Stimulated activated memory B cell treated with anti-CD40 and anti-IgM and Interleukin-4, amounts not matched to agents 10 μg/mL and 1 μg/mL and 100 μg/mL, for 72 hours (primary cell): ENCODE data around the gene ZNF219.
A peak's percentile ranks its signal among the peaks of the same experiment; 100 is the strongest.

Source experiments
- ATAC-seq: fragments of 150-1000 bp; cut with Tn5 transposase; 2 replicates; pipeline ENCODE4 v1.10.0; 2021
- H3K27ac Mint-ChIP-seq: one replicate; pipeline ENCODE4 v1.8.0; 2022; ENCODE audit warnings: mild to moderate bottlenecking, mixed read lengths
- H3K27me3 Mint-ChIP-seq: one replicate; pipeline ENCODE4 v1.8.0; 2022; ENCODE audit warnings: mixed read lengths
- H3K36me3 Mint-ChIP-seq: one replicate; pipeline ENCODE4 v1.8.0; 2022; ENCODE audit warnings: mixed read lengths
- H3K4me1 Mint-ChIP-seq: one replicate; pipeline ENCODE4 v1.8.0; 2022; ENCODE audit warnings: mixed read lengths
- H3K4me3 Mint-ChIP-seq: one replicate; pipeline ENCODE4 v1.8.0; 2022; ENCODE audit warnings: mild to moderate bottlenecking, moderate library complexity, mixed read lengths
- H3K9me3 Mint-ChIP-seq: one replicate; pipeline ENCODE4 v1.8.0; 2022; ENCODE audit warnings: mixed read lengths

The ZNF219 gene

DNA sequence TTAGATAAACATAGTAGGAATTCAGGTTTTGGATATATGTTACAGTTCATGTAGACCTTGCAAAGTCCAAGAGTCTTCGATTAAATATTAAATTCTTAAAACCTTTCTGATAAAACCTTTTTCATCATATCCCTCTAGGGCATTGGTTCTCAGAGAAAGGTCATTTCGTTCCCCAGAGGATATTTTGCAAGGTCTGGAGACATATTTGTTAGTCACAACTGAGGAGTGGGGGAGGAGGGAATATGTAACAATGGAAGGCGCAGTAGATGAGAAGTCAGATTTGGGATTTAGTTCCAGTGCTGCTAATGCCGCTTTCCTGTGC lies 7.7 kb upstream of the ZNF219 start:
- Mint-ChIP-seq H3K27ac (peak overlapping the region; percentile 61), H3K27me3 (peaks cover 9% of the 10 kb centered on the region), H3K4me1 (peaks cover 35% of the 10 kb centered on the region), H3K4me3 (no peak overlapping the region), H3K9me3 (no peaks in the 10 kb centered on the region), H3K36me3 (no peaks in the 10 kb centered on the region)
- ATAC-seq, result no peak

DNA sequence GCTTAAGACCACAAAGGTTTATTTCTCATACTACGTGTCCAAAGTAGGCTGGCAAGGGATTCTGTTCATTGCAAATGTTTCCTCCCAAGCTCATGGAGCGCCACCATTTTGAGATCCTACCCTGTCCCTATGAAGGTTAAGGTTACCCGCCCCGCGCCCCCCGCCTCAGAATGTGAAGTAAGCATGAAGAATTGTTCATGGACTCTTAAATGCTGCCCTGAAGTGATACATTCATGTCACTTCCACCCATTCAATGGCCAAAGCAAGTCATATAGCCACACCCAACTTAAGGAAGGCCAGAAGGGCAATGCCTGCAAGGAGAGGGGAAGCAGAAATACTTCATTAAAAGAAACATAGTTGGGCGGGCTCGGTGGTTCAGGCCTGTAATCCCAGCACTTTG lies 6.6 kb upstream of the ZNF219 start:
- Mint-ChIP-seq H3K4me3 (no peak overlapping the region), H3K4me1 (peaks cover 34% of the 10 kb centered on the region), H3K27ac (peak overlapping the region; percentile 76), H3K9me3 (no peaks in the 10 kb centered on the region), H3K27me3 (peaks cover 19% of the 10 kb centered on the region), H3K36me3 (no peaks in the 10 kb centered on the region)
- no peak for ATAC-seq

DNA sequence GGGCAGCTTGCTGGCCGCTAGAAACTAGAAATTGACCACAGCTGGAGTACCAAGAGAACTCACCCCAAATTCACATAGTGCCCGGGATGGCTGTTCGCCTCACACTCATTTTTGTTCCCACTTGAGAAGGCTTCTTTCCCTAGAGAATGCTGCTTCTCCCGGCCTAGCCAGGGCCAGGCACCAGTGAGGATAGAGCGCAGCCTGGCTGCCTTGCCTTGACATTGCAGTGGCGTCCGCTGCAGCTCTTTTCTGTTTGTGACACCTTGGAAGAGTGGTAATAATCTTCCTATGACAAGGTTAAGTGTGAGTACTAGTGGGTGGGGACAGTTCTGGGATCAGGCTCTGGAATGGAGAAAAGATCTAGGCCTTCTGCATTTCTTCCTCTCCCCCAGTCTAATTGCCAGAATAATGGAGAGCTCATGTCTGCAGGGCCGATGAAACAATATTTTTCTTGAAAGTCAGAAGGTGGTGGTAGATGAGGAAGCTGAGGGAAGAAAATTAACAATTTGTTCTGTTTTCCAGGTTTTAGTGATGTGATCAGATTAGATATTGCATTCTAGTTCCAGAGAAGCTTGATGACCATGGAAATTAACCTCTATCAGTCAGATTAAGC lies 6.1 kb upstream of the ZNF219 start:
- Mint-ChIP-seq H3K27me3 (peaks cover 19% of the 10 kb centered on the region), H3K27ac (peak overlapping the region; percentile 76), H3K9me3 (no peaks in the 10 kb centered on the region), H3K4me3 (peak overlapping the region; percentile 74), H3K36me3 (no peaks in the 10 kb centered on the region), H3K4me1 (peaks cover 30% of the 10 kb centered on the region)
- ATAC-seq, result peak; percentile 74

DNA sequence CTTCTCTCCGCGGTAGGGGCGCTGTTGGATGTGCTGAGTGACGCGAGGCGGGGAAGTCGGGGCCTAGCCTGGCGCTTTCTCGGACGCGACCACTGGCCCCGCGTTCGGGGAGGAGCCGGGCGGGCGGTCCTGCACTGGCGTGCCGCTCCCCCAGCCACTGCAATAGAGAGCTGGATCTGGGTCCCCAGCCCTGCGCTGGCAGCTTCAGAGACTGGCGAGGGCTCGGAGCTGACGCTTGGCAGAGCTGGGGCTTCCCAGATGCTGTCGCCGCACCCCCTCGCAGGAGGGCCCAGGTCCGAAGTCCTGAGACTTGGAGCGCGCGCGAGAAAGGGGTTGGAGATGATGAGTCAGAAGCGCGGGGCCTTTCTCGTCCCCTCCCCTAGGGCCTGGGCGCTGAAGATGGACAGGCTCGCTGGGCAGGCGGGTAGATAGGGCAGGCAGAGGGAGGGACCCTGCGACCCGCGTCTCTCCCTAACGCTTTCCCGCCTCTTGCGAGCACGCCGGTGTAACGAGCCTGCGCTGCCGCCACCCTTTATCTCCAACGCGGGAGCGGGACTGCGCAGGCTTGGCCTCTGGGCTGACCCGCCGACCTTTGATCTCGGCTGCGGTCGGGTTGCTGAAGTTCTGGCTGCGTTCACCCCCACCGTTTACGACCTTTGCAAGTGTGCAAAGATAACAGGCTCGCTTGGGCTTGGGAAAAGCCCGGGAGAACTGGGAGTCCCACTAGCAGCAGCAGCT lies 5.4 kb upstream of the ZNF219 start:
- ATAC-seq, result peak; percentile 96
- H3K27ac Mint-ChIP-seq, result peak overlapping the region; percentile 76
- no peaks in the 10 kb centered on the region for H3K9me3 Mint-ChIP-seq
- H3K4me3 Mint-ChIP-seq, result peak overlapping the region; percentile 74
- peaks cover 35% of the 10 kb centered on the region for H3K4me1 Mint-ChIP-seq
- H3K36me3 Mint-ChIP-seq, result no peaks in the 10 kb centered on the region
- H3K27me3 Mint-ChIP-seq, result peaks cover 19% of the 10 kb centered on the region

DNA sequence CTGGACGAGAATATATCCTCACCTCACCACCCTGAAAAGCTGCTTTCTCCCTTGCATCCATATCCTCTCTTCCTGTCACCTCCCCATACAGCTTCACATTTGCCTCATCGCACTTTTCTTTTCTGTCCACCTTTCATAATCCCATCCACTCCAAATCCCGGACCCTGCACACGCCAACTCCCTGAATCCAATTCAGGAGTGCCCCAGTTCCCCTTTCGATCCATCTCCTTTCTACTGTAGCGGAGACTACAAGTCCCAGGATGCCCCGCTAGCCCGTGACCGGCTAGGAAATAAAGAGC lies 4.9 kb upstream of the ZNF219 start:
- H3K4me3 Mint-ChIP-seq, result peak overlapping the region; percentile 74
- peaks cover 19% of the 10 kb centered on the region for H3K27me3 Mint-ChIP-seq
- H3K27ac Mint-ChIP-seq, result peak overlapping the region; percentile 76
- no peaks in the 10 kb centered on the region for H3K9me3 Mint-ChIP-seq
- no peaks in the 10 kb centered on the region for H3K36me3 Mint-ChIP-seq
- peaks cover 37% of the 10 kb centered on the region for H3K4me1 Mint-ChIP-seq
- ATAC-seq, result no peak

DNA sequence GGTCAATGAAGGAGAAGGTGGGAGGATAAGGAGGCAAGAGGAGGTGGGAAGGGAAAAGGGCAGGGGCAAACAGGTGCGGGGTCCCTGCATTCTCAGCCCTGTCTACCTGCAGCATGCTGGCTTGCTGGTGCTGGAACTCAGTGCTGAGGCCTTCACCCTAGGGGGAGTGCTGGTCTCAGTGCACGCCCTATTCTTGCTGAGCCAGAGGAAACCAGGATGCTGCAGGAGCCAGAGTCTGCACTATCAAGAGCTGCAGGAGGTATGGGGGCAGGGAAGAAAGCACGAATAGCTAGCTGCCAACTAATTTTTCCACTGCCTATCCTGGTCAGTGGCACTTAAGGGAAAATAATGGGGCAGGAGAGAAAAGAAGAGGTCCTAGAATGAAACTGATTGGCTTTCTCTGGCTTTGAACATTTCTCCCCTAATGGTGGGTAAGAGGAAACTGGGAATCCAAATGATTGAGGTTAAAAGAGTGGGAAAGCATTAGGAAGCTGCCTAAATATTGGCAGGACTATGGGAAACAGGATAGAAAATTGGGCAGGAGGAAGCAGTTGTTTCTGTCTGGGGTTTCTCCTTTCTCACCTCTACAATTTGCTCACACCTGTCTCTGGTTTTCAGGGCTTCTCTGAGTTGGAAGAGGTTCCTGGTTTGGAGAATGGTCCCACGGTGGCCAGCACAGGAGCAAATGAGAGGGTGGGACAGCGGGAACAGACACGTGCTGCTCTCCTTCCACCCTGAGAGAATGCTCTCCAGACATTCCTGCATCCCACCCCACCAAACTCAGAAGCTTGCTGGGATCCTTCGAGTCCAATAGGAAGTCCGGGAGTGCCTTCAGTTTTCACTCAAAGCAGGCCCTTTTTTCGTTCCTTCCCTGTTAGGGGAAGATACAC lies 4.3 kb upstream of the ZNF219 start:
- Mint-ChIP-seq H3K4me3 (peak overlapping the region; percentile 74), H3K27me3 (peaks cover 19% of the 10 kb centered on the region), H3K27ac (peak overlapping the region; percentile 76), H3K4me1 (peaks cover 37% of the 10 kb centered on the region), H3K36me3 (no peaks in the 10 kb centered on the region), H3K9me3 (no peaks in the 10 kb centered on the region)
- no peak for ATAC-seq

DNA sequence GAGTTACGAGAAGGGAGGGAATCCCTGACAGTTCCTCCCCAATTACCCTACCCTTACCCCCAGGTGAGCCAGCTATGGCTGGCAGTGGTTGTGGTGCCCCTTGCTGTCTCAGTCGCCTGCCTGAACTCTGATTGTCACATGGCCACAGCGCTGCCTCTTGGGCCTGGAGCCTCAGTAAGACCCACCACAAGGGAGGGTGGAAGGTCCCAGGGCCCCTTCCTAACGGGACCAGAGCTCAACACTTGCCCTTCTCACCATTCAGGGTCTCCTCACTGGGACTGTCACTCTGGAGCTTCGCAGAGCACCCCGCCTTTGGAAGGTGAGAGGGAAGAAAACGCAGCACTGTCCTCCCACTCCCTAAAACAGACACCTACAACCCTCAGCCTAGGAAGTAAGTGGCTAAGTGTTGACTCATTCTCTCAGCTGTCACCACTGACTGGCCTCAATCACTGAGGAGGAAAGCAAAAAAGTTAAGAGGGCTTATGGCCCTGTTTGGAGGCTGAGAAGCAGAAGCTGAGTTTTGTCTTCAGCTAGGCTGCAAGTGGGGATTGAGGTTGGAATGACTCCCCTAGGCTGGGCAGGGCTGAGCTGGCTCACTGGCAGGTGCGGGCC lies 3.5 kb upstream of the ZNF219 start:
- Mint-ChIP-seq H3K36me3 (no peaks in the 10 kb centered on the region), H3K27me3 (peaks cover 19% of the 10 kb centered on the region), H3K4me1 (peaks cover 35% of the 10 kb centered on the region), H3K4me3 (no peak overlapping the region), H3K27ac (no peak overlapping the region), H3K9me3 (no peaks in the 10 kb centered on the region)
- no peak for ATAC-seq

DNA sequence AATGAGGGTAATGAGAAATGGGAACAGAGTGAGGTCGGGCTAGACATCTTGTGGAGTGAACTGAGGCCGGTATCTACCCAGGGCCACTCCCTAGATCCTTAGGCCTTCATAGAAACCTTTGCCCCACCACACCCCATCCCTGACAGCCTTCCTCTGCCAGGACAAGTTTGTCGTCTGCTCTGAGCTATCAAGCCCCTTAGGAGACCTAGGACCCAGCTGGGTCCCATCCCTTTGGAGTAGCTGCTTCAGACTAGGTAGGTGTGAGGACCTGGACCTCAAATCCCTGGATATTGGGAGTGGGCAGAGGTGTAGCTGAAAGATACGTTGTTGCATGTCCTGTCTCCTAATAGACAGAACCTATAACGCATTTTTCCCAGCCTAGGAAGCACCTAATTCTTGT lies 2.5 kb upstream of the ZNF219 start, which contains the start of gene TMEM253:
Gene TMEM253 (plus strand): TSS at position 136 of the 400 bp plus-strand sequence. CDS start 278 bp downstream, outside the sequence.
- Mint-ChIP-seq H3K4me3 (no peak within 1 kb of the TSS), H3K27ac (no peak within 1 kb of the TSS), H3K36me3 (no peaks in the 10 kb centered on the region), H3K9me3 (no peaks in the 10 kb centered on the region), H3K4me1 (peaks cover 29% of the 10 kb centered on the region), H3K27me3 (peaks cover 19% of the 10 kb centered on the region)
- no peak for ATAC-seq

DNA sequence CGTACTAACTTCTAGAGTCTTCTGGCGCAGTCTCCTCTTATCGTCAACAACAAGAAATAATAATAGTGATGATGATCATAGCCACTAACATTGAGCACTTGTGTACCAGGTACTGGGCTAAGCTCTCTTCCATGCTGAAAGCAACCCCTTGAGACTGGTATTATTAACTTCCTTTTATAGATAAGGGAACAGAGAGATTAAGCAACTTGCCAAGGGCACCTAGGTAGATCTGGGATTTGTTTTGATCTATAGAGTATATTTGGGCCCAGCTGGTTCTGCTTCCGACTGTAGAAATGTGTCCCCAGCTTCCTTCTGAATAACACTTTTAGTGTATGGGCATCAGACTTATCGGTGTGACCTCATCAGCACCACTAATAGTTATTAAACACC lies 1.1 kb upstream of the ZNF219 start:
- peak overlapping the region; percentile 64 for H3K4me3 Mint-ChIP-seq
- no peak for ATAC-seq
- peaks cover 19% of the 10 kb centered on the region for H3K27me3 Mint-ChIP-seq
- no peak overlapping the region for H3K27ac Mint-ChIP-seq
- no peaks in the 10 kb centered on the region for H3K9me3 Mint-ChIP-seq
- peaks cover 26% of the 10 kb centered on the region for H3K4me1 Mint-ChIP-seq
- H3K36me3 Mint-ChIP-seq, result no peaks in the 10 kb centered on the region

DNA sequence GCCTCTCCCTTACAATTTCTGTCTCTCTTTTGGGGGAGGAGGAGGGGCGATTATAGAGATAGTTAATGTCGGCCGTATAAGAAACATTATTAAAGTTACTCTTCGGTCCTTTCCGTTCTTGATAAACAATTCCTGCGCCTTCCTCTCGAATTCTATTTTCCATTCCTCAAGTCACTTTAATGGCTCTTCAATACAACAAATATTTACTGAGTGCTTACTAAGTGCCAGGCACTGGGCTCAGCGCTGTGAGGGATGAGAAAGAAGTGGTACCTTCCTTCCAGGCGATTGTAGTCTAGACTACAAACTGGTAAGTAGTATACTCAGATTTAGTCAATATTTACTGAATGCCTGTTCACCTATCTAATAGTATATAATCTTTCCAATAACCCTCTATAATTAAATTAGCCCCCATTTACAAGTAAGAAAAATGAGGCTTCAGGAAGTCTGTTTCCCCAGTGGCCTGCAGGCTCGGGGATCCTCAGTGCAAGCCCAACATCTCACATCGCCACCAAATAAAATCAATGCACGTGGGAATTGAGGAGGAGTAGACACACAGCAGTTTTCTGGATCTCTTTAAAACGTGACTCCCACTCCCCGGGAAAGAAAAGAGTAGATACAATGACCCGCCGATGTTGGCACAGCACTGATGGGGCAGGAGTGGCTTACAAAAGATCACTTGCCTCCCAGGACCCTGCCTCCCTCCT lies 589 bp upstream of the ZNF219 start:
- peak overlapping the region; percentile 55 for H3K27ac Mint-ChIP-seq
- ATAC-seq, result no peak
- no peaks in the 10 kb centered on the region for H3K9me3 Mint-ChIP-seq
- H3K36me3 Mint-ChIP-seq, result no peaks in the 10 kb centered on the region
- peak overlapping the region; percentile 64 for H3K4me3 Mint-ChIP-seq
- H3K27me3 Mint-ChIP-seq, result peaks cover 19% of the 10 kb centered on the region
- peaks cover 23% of the 10 kb centered on the region for H3K4me1 Mint-ChIP-seq

DNA sequence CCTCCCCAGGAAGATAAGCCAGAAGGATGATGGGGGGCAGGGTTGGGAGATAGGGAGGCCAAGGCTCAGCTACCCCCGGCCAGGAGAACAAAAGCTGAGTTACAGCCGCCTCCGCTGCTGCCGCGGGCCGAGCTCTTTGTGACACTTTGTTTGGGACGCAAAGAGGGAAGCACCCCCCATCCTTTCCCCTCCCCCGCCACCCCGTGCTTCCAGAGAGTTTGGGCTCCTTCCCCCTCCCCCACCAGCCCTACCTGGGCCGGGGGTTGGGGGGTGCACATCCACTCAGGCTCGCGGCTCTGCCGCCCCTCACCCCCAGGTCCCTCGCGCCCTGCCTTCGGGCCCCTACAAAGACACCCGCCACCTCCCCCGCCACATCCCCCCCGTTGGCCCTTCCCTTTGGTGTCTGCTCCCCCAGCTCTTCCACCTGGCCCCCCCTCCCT lies 799 bp downstream of the ZNF219 start:
- ATAC-seq, result peak; percentile 59
- Mint-ChIP-seq H3K9me3 (no peaks in the 10 kb centered on the region), H3K27me3 (peaks cover 26% of the 10 kb centered on the region), H3K27ac (peak overlapping the region; percentile 68), H3K4me1 (peaks cover 21% of the 10 kb centered on the region), H3K4me3 (peak overlapping the region; percentile 74), H3K36me3 (no peaks in the 10 kb centered on the region)

DNA sequence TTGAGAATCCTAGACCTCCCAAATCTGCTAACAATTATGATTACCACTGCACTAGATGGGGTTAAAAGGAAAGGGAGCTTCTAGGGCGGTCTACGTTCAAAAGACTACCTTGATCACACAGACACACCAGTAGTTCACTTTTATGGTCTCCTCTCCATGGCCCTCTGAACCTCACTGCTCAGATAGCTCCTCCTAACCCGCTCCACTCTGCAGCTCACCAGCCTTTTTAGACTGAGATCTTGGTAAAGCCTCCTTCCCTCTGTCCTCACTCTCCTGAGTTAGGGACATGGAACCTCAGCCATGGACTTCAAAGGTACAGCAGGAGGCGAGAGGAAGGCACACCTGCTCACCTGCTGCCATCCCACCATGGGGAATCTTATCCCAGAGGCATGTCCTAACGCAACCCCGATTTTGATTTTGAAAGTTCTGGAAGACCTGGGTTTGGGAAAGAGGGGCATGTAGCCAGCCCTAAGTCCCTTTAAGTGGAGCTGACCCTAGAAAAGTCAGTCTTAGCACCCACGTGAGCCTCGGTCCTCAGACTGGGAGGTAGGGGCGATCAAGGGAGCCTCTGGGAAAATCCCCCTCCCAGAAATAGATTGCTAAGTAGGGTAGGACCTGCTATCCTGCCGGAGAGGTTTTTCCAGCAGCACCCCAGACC lies 1.3 kb downstream of the ZNF219 start:
- no peak for ATAC-seq
- Mint-ChIP-seq H3K9me3 (no peaks in the 10 kb centered on the region), H3K4me3 (peak overlapping the region; percentile 74), H3K27me3 (peaks cover 25% of the 10 kb centered on the region), H3K27ac (peak overlapping the region; percentile 68), H3K36me3 (no peaks in the 10 kb centered on the region), H3K4me1 (peaks cover 21% of the 10 kb centered on the region)

DNA sequence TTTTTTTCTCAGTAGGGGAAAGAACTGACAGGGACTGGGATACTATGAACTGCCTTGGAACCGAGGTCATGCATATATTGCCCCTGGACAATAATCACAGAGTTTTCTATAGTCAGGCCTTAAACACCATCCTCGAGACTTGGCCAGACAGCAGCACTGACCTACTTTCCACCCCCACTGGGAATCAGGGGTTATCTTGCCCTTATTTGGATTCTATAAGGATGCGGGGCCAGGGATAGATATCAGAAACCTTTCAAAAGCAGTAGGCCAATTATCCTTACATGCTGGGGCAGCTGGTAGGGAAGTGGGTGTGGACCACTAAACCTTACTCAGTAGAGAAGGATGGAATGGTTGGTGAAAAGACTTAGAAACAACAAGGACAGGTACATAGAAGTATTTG lies 2.0 kb downstream of the ZNF219 start:
- no peak for ATAC-seq
- no peak overlapping the region for H3K27ac Mint-ChIP-seq
- H3K9me3 Mint-ChIP-seq, result no peaks in the 10 kb centered on the region
- H3K4me3 Mint-ChIP-seq, result no peak overlapping the region
- H3K4me1 Mint-ChIP-seq, result peaks cover 22% of the 10 kb centered on the region
- peaks cover 20% of the 10 kb centered on the region for H3K27me3 Mint-ChIP-seq
- H3K36me3 Mint-ChIP-seq, result peaks cover 3% of the 10 kb centered on the region

DNA sequence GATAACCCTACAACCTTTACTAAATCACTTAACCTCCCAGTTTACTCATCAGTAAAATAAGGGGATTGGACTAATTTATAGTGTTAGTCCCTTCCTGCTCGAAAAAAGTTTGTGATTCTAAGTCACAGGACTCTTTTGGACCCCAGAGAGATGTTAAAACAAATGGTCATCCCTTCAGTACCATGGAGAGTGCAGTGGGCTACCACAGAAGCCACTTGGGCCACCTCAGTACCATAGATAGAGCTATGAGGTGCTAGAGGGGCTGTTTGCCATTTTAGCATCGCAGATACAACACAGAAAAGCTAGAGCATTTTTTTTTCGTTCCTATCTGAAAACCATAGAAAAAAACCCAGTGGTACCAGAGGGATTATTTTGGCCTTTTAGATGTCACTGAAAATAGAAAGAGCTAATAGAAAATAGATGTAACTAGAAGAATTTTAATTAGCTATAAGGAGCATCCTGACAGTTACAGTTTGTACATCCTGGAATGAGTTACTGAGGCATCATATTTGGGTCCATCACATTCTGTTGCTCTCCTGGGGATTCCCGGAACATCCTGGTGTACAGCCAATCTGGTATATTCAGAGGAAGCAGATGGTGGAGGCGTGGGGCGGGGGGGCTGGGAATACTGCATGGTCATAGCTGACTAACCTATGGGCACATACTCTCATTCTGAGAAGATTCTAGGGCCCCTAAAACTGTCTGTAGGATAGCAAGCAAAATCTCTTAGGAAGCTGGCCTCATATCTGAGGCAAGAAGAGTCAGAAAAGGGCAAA lies 2.8 kb downstream of the ZNF219 start:
- Mint-ChIP-seq H3K27me3 (peaks cover 15% of the 10 kb centered on the region), H3K27ac (no peak overlapping the region), H3K9me3 (no peaks in the 10 kb centered on the region), H3K36me3 (peaks cover 7% of the 10 kb centered on the region), H3K4me1 (peaks cover 25% of the 10 kb centered on the region), H3K4me3 (no peak overlapping the region)
- ATAC-seq, result no peak
